Measurements from ENCODE around the gene PLGRKT.
"Not testable (repeated sequence)": the region's sequence is repeated elsewhere in the genome, so short reads cannot be mapped to it uniquely, and the experiment has no call there.

The PLGRKT gene

GRCh38 chr9:5375790-5376477, 61.8 kb downstream of the PLGRKT start:
- DNase-seq (ENCODE audit: low read depth): no peak

- no peak for DNase-seq (ENCODE audit: low read depth)
Measured at GRCh38 chr9:5375091-5375490, 62.6 kb downstream of the PLGRKT start.

- DNase-seq (ENCODE audit: low read depth): no peak
Measured at GRCh38 chr9:5364294-5365024, 73.3 kb downstream of the PLGRKT start.

- DNase-seq (ENCODE audit: low read depth): no peak
Measured at GRCh38 chr9:5361326-5362010, 76.3 kb downstream of the PLGRKT start.

GRCh38 chr9:5360341-5360740, 77.4 kb downstream of the PLGRKT start:
- DNase-seq (ENCODE audit: low read depth): no peak

- DNase-seq (ENCODE audit: low read depth): no peak
Measured at GRCh38 chr9:5357431-5358105, 80.2 kb downstream of the PLGRKT start.

GRCh38 chr9:5355817-5356216, 81.9 kb downstream of the PLGRKT start:
- no peak for DNase-seq (ENCODE audit: low read depth)

GRCh38 chr9:5355226-5355625, 82.5 kb downstream of the PLGRKT start:
- no peak for DNase-seq (ENCODE audit: low read depth)

GRCh38 chr9:5354184-5354583, 83.5 kb downstream of the PLGRKT start:
- DNase-seq (ENCODE audit: low read depth): no peak

GRCh38 chr9:5352637-5353248, 85.0 kb downstream of the PLGRKT start:
- DNase-seq (ENCODE audit: low read depth): no peak

- not testable (repeated sequence) for DNase-seq (ENCODE audit: low read depth)
Measured at GRCh38 chr9:5338992-5339981, 98.4 kb downstream of the PLGRKT start, which contains the start of gene RLN1. Gene RLN1, minus strand, starts transcription at chr9:5339876. Its CDS starts 130 bp downstream, at chr9:5339746.

GRCh38 chr9:5336688-5337087, 101.0 kb downstream of the PLGRKT start:
- DNase-seq (ENCODE audit: low read depth): no peak

GRCh38 chr9:5331276-5331675, 106.4 kb downstream of the PLGRKT start:
- not testable (repeated sequence) for DNase-seq (ENCODE audit: low read depth)

GRCh38 chr9:5326893-5327548, 110.7 kb downstream of the PLGRKT start:
- DNase-seq (ENCODE audit: low read depth): no peak

- DNase-seq (ENCODE audit: low read depth): no peak
Measured at GRCh38 chr9:5326187-5326586, 111.5 kb downstream of the PLGRKT start.

- not testable (repeated sequence) for DNase-seq (ENCODE audit: low read depth)
Measured at GRCh38 chr9:5321601-5322000, 116.1 kb downstream of the PLGRKT start.

GRCh38 chr9:5321058-5321457, 116.7 kb downstream of the PLGRKT start:
- no peak for DNase-seq (ENCODE audit: low read depth)

- DNase-seq (ENCODE audit: low read depth): not testable (repeated sequence)
Measured at GRCh38 chr9:5316406-5316805, 121.3 kb downstream of the PLGRKT start.

GRCh38 chr9:5315187-5315923, 122.4 kb downstream of the PLGRKT start:
- DNase-seq (ENCODE audit: low read depth): no peak

Data from stimulated activated CD8-positive, alpha-beta memory T cell treated with anti-CD3 and anti-CD28 coated beads, Interleukin-12 subunit alpha, Interleukin-12 subunit beta, amount 100 ng/mL, for 4 hours (primary cell).